Mesenchymal stem cell (in vitro differentiated cells and primary cell): Measurements from ENCODE around the gene ZC3H6.

Experiments
- DNase-seq: peaks from one replicate; pipeline ENCODE4 v3.0.0-alpha.2; 2013
- H2AFZ ChIP-seq: one replicate; pipeline ENCODE4 v1.6.1; 2013; ENCODE audit warnings: low read depth, mild to moderate bottlenecking, control low read depth, inconsistent platforms, low read length, moderate library complexity
- H2AK5ac ChIP-seq: 2 replicates; pipeline ENCODE4 v1.6.1; 2013; ENCODE audit warnings: low read length, moderate library complexity, mild to moderate bottlenecking, inconsistent platforms; ENCODE audit not compliant: severe bottlenecking
- H2BK120ac ChIP-seq: one replicate; pipeline ENCODE4 v1.6.1; 2013; ENCODE audit warnings: low read depth, mild to moderate bottlenecking, inconsistent platforms, low read length, moderate library complexity
- H2BK12ac ChIP-seq, 2 experiments: one replicate each; pipeline ENCODE4 v1.6.1; 2013; ENCODE audit warnings: inconsistent platforms in 2 of 2, low read length in 2 of 2, mild to moderate bottlenecking in 2 of 2, moderate library complexity in 2 of 2, control low read depth in 1 of 2
- H2BK15ac ChIP-seq: one replicate; pipeline ENCODE4 v1.6.1; 2013; ENCODE audit warnings: mild to moderate bottlenecking, low read depth, inconsistent platforms; ENCODE audit not compliant: poor library complexity, severe bottlenecking
- H2BK5ac ChIP-seq: 2 replicates; pipeline ENCODE4 v1.6.1; 2013; ENCODE audit warnings: low read depth, mild to moderate bottlenecking, low read length, control low read depth, inconsistent platforms; ENCODE audit not compliant: poor library complexity, severe bottlenecking
- H3K14ac ChIP-seq, 2 experiments: one replicate each; pipeline ENCODE4 v1.6.1; 2013; ENCODE audit warnings: inconsistent platforms in 2 of 2, low read length in 2 of 2, control low read depth in 1 of 2, mild to moderate bottlenecking in 1 of 2, moderate library complexity in 1 of 2
- H3K18ac ChIP-seq, 2 experiments: one replicate each; pipeline ENCODE4 v1.6.1; 2013; ENCODE audit warnings: inconsistent platforms in 2 of 2, low read length in 2 of 2, control low read depth in 1 of 2, low read depth in 1 of 2, mild to moderate bottlenecking in 1 of 2
- H3K23ac ChIP-seq, 2 experiments: one replicate each; pipeline ENCODE4 v1.6.1; 2013; ENCODE audit warnings: inconsistent platforms in 2 of 2, low read length in 2 of 2, mild to moderate bottlenecking in 2 of 2, moderate library complexity in 2 of 2, control low read depth in 1 of 2
- H3K27ac ChIP-seq: 2 replicates; pipeline ENCODE4 v1.5.1; 2013; ENCODE audit warnings: mild to moderate bottlenecking, moderate library complexity, low read length, control low read depth, inconsistent platforms; ENCODE audit not compliant: poor library complexity, severe bottlenecking
- H3K27me3 ChIP-seq, 2 experiments: 2 replicates each; pipeline versions ENCODE4 v1.6.1 to v1.7.0; 2013; ENCODE audit warnings: low read length in 2 of 2, mild to moderate bottlenecking in 2 of 2, moderate library complexity in 2 of 2, control low read depth in 1 of 2, inconsistent platforms in 1 of 2; ENCODE audit not compliant: control insufficient read depth in 1 of 2, insufficient read depth in 1 of 2
- H3K36me3 ChIP-seq, 2 experiments: 2 replicates each; pipeline versions ENCODE4 v1.6.1 to v1.7.0; 2013; ENCODE audit warnings: low read length in 2 of 2, control low read depth in 1 of 2, inconsistent platforms in 1 of 2, low read depth in 1 of 2, mild to moderate bottlenecking in 1 of 2; ENCODE audit not compliant: insufficient read depth in 2 of 2, control insufficient read depth in 1 of 2
- H3K4ac ChIP-seq, 2 experiments: one replicate each; pipeline ENCODE4 v1.6.1; 2013; ENCODE audit warnings: inconsistent platforms in 2 of 2, low read length in 2 of 2, mild to moderate bottlenecking in 2 of 2, moderate library complexity in 2 of 2, control low read depth in 1 of 2, low read depth in 1 of 2
- H3K4me1 ChIP-seq: 2 replicates; pipeline ENCODE4 v1.6.1; 2013; ENCODE audit warnings: low read depth, low read length, control low read depth; ENCODE audit not compliant: control insufficient read depth, insufficient read depth
- H3K4me2 ChIP-seq: 2 replicates; pipeline ENCODE4 v1.6.1; 2013; ENCODE audit warnings: low read length, mild to moderate bottlenecking, inconsistent platforms; ENCODE audit not compliant: poor library complexity, severe bottlenecking
- H3K4me3 ChIP-seq, 2 experiments: 2 replicates each; pipeline versions ENCODE4 v1.5.1 to v1.7.0; 2013; ENCODE audit warnings: low read length in 2 of 2, mild to moderate bottlenecking in 2 of 2, control low read depth in 1 of 2, low read depth in 1 of 2; ENCODE audit not compliant: insufficient read depth in 1 of 2
- H3K79me1 ChIP-seq: replicated peaks from 2 replicates; pipeline ENCODE4 v1.6.1; 2013; ENCODE audit warnings: mild to moderate bottlenecking, control low read depth, low read length, inconsistent platforms; ENCODE audit not compliant: poor library complexity, severe bottlenecking
- H3K9ac ChIP-seq: 2 replicates; pipeline ENCODE4 v1.7.0; 2013; ENCODE audit warnings: mild to moderate bottlenecking, low read length, moderate library complexity
- H3K9me3 ChIP-seq: 2 replicates; pipeline ENCODE4 v1.7.0; 2013; ENCODE audit warnings: mild to moderate bottlenecking, low read length; ENCODE audit not compliant: control insufficient read depth
- H4K8ac ChIP-seq: one replicate; pipeline ENCODE4 v1.6.1; 2013; ENCODE audit warnings: inconsistent platforms, mild to moderate bottlenecking, low read length, moderate library complexity
- H4K91ac ChIP-seq: one replicate; pipeline ENCODE4 v1.6.1; 2013; ENCODE audit warnings: mild to moderate bottlenecking, low read length, inconsistent platforms
- WGBS: methylation state at CpG from one replicate; pipeline ENCODE4 v1.1.7; 2013; ENCODE audit warnings: mixed read lengths; 5-methylcytosine and 5-hydroxymethylcytosine counted together

ZC3H6 gene

DNA sequence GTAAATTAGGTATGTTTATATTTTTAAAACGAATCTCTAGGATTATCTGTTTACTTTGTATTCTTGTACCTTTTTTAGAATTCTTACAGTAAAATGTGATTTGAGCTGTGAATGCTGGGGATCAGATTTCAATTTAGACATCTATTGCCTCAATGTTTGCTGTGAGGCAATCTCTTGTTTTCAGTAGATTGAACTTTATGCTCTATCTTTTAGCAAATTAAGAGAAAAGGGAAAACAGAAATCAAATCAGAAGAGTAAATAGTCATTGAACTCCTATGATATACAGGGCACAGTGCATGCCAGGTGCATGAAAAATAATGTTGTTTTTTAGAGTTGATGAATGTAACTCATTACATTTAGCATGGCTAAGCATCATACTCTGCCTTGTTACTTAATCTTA lies 39.5 kb downstream of the ZC3H6 start:
- no peak overlapping the region for H2BK5ac ChIP-seq
- no peak overlapping the region for H4K91ac ChIP-seq
- no peak overlapping the region for H2BK15ac ChIP-seq
- H3K18ac ChIP-seq, result no peak overlapping the region
- H3K9ac ChIP-seq, result no peak overlapping the region
- no peak overlapping the region for H4K8ac ChIP-seq
- H2BK12ac ChIP-seq, result no peak overlapping the region
- no peak overlapping the region for H3K4me3 ChIP-seq
- H3K79me1 ChIP-seq, result no peaks in the 10 kb centered on the region
- H2AK5ac ChIP-seq, result no peak overlapping the region
- H3K27me3 ChIP-seq, result no peaks in the 10 kb centered on the region
- H2AFZ ChIP-seq, result no peak overlapping the region
- H3K36me3 ChIP-seq, result peaks cover 4 to 31% of the 10 kb centered on the region in 2 experiments
- no peak overlapping the region for H3K23ac ChIP-seq
- no peak overlapping the region for H3K4ac ChIP-seq
- no peaks in the 10 kb centered on the region for H3K4me1 ChIP-seq
- H3K9me3 ChIP-seq, result no peaks in the 10 kb centered on the region
- no peak overlapping the region for H3K27ac ChIP-seq
- DNase-seq, result no peak
- no peak overlapping the region for H3K4me2 ChIP-seq
- no peak overlapping the region for H2BK120ac ChIP-seq
- H3K14ac ChIP-seq, result no peak overlapping the region
- no CpG with 5 or more reads among the region's 1 CpG for WGBS

DNA sequence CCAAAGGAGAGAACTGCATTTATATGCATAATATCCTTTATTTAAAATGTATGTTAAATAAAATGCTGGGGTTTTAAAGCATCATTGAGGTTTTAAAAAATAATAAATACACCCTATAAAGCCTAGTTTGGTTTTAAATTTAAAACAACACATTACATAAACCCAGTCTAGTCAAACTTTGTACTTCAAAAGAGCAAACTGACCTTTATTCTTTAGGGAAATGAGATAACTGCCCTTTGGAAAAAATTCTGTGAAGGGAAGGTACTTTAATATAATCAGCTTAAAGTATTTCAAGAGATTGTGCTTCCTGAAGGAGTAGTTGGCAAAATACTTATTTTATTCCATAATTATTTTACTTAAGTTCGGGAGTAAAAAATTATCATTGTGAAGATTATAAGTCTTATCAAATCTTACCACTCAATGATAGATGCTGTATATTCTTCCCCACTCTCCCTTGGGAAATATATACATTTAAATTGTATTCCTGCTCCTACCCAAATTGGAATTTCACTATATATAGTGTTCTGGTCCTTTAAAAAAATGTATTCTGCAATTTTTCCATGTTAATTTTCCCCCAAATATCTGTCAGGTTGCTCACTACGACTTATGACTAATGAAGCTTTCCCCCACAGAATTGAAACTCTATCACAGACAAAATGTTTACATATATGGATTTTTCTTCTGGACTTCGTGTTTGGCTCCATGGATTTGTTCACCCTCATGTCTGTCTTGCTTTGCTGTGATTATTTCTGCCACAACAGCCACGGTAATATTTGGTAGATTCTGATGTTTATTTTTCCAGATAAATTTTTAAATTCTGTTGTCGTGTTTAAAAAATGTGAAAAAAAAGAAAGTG lies 42.1 kb downstream of the ZC3H6 start:
- 79% methylated on average over 4 of the region's 5 CpGs for WGBS
- H3K23ac ChIP-seq, result no peak overlapping the region
- no peak overlapping the region for H3K4ac ChIP-seq

DNA sequence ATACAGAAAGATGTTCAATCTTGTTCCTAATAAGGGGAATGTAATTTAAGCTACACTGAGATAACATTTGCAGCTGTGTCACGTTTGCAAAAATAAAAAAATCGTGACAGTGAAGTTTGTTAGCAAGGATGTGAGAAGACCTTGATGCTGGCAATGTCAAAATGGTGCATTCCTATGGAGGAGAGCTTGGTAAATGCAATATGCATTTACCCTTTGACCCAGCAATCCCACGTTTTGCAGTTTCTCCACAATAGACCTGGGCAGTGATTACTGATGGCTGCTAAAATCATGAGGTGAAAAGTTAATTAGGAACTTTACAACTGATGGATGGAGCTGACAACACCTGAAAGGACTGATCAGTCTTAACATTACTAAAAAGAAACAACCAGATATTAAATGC lies 43.1 kb downstream of the ZC3H6 start:
- Histone ChIP-seq H2BK120ac (no peak overlapping the region), H3K23ac (no peak overlapping the region), H3K27me3 (no peaks in the 10 kb centered on the region), H3K4me1 (no peaks in the 10 kb centered on the region), H3K4ac (no peak overlapping the region), H4K91ac (no peak overlapping the region), H4K8ac (no peak overlapping the region), H3K4me2 (no peak overlapping the region), H3K36me3 (peaks cover 0 to 10% of the 10 kb centered on the region in 2 experiments), H2BK12ac (no peak overlapping the region), H2AK5ac (no peak overlapping the region), H3K18ac (no peak overlapping the region), H3K9ac (no peak overlapping the region), H3K9me3 (no peaks in the 10 kb centered on the region), H3K27ac (no peak overlapping the region), H2BK15ac (no peak overlapping the region), H2AFZ (no peak overlapping the region), H3K4me3 (no peak overlapping the region), H3K14ac (no peak overlapping the region), H2BK5ac (no peak overlapping the region), H3K79me1 (no peaks in the 10 kb centered on the region)
- 60% methylated on average over 3 of the region's 3 CpGs for WGBS
- DNase-seq, result no peak

More for the DNA sequence above, 42.1 kb downstream of the ZC3H6 start:
- no peak overlapping the region for H3K14ac ChIP-seq
- H2BK15ac ChIP-seq, result no peak overlapping the region
- H3K4me1 ChIP-seq, result no peaks in the 10 kb centered on the region
- H3K9ac ChIP-seq, result peak overlapping the region; percentile 73
- H3K4me2 ChIP-seq, result no peak overlapping the region
- H2AK5ac ChIP-seq, result no peak overlapping the region
- H4K8ac ChIP-seq, result no peak overlapping the region
- H3K27ac ChIP-seq, result no peak overlapping the region
- H2BK12ac ChIP-seq, result no peak overlapping the region
- no peak overlapping the region for H3K18ac ChIP-seq
- no peak overlapping the region for H4K91ac ChIP-seq
- H3K4me3 ChIP-seq, result peak overlapping the region in 1 of 2 experiments; percentile 6
- no peaks in the 10 kb centered on the region for H3K27me3 ChIP-seq
- H3K36me3 ChIP-seq, result peaks cover 1 to 7% of the 10 kb centered on the region in 2 experiments
- H3K9me3 ChIP-seq, result no peaks in the 10 kb centered on the region
- no peak for DNase-seq
- no peak overlapping the region for H2BK5ac ChIP-seq
- H2AFZ ChIP-seq, result no peak overlapping the region
- no peaks in the 10 kb centered on the region for H3K79me1 ChIP-seq
- no peak overlapping the region for H2BK120ac ChIP-seq

DNA sequence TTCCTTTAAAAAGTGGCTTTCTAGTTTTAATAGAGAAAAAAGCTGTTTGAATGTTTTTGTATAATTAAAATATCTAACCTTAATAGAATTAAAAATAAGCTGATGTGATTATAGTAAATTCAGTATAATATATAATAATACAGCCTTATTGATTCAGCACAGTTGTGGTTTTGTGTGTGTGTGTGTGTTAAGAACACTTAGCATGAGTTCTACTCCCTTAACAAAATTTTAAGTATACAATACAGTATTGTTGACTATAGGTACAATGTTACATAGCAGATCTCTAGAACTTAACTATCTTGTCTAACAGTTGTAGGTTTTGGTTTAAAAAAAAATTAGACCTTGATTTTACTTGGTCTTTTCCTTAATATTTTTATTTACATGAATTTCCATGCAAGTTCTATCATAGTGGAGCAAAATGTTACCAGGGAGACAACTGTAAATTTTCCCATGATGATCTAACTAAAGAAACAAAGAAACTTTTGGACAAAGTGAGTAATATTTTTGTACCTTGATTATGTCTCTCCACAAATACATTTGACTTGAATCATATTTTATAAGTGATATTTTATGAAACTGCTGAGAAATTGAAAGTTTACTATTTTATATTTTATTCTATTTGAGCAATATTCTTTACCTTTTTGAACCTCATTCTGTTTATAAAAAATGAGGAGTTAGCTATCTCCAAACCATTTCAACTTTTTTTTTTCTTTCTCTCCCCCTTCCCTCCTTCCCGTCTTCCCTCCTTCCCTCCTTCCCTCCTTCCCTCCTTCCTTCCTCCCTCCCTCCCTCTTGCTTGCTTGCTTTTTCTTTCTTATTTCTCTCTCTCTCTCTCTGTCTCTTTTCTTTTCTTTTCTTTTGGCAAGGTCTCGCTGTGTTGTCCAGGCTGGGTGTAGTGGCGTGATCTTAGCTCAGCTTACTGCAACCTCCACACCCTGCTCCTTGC lies 46.3 kb downstream of the ZC3H6 start:
- no peak overlapping the region for H3K4ac ChIP-seq
- H2AK5ac ChIP-seq, result no peak overlapping the region
- no peaks in the 10 kb centered on the region for H3K79me1 ChIP-seq
- 98% methylated on average over 3 of the region's 3 CpGs for WGBS
- peak overlapping the region; percentile 42 for H3K9ac ChIP-seq
- no peak overlapping the region for H2BK12ac ChIP-seq
- H3K27ac ChIP-seq, result no peak overlapping the region
- no peak overlapping the region for H3K23ac ChIP-seq
- H3K4me1 ChIP-seq, result no peaks in the 10 kb centered on the region
- no peak overlapping the region for H2BK5ac ChIP-seq
- no peak overlapping the region for H3K14ac ChIP-seq
- no peaks in the 10 kb centered on the region for H3K9me3 ChIP-seq
- H4K8ac ChIP-seq, result no peak overlapping the region
- H2BK15ac ChIP-seq, result no peak overlapping the region
- DNase-seq, result no peak
- no peak overlapping the region for H2AFZ ChIP-seq
- no peak overlapping the region for H3K18ac ChIP-seq
- H4K91ac ChIP-seq, result no peak overlapping the region
- H3K4me2 ChIP-seq, result no peak overlapping the region
- no peak overlapping the region for H3K4me3 ChIP-seq
- no peaks in the 10 kb centered on the region for H3K27me3 ChIP-seq
- H3K36me3 ChIP-seq, result peaks cover 8 to 30% of the 10 kb centered on the region in 2 experiments
- H2BK120ac ChIP-seq, result no peak overlapping the region
